Transverse colon (tissue), 4 donors: ENCODE data around the gene CMTM2.

Source experiments
- EP300 ChIP-seq: sonication (generic); formaldehyde crosslinking; IDR thresholded peaks from one replicate; pipeline ENCODE4 v1.6.1; 2017; ENCODE audit warnings: antibody characterized with exemption, low read depth
- POLR2A ChIP-seq: fragments of 450-650 bp; IDR thresholded peaks from one replicate; pipeline ENCODE4 v1.6.1; 2016; ENCODE audit warnings: antibody characterized with exemption, mild to moderate bottlenecking, moderate library complexity
- POLR2AphosphoS5 ChIP-seq, 3 donors: sonication (generic); formaldehyde crosslinking; IDR thresholded peaks; one replicate each; pipeline ENCODE4 v1.6.1; 2016; ENCODE audit warnings: antibody characterized with exemption in 3 of 3
- TF ChIP-seq, protein P1 (sequence below), 5 experiments: fragments of 200-600 bp in 3 of 5; fragments of 450-650 bp in 2 of 5; sonication (generic) in 3 of 5; IDR thresholded peaks; 1 replicate in 2 of 5; 2 replicates in 3 of 5; pipeline ENCODE4 v1.5.1; 2016 to 2017; ENCODE audit warnings: antibody characterized with exemption in 5 of 5, inconsistent platforms in 3 of 5, mild to moderate bottlenecking in 2 of 5, moderate library complexity in 1 of 5

- TF ChIP-seq, protein P1, sequence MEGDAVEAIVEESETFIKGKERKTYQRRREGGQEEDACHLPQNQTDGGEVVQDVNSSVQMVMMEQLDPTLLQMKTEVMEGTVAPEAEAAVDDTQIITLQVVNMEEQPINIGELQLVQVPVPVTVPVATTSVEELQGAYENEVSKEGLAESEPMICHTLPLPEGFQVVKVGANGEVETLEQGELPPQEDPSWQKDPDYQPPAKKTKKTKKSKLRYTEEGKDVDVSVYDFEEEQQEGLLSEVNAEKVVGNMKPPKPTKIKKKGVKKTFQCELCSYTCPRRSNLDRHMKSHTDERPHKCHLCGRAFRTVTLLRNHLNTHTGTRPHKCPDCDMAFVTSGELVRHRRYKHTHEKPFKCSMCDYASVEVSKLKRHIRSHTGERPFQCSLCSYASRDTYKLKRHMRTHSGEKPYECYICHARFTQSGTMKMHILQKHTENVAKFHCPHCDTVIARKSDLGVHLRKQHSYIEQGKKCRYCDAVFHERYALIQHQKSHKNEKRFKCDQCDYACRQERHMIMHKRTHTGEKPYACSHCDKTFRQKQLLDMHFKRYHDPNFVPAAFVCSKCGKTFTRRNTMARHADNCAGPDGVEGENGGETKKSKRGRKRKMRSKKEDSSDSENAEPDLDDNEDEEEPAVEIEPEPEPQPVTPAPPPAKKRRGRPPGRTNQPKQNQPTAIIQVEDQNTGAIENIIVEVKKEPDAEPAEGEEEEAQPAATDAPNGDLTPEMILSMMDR (IDR thresholded peaks at IDR 0.05): no peak
- TF ChIP-seq POLR2A (no peak), EP300 (no peak), POLR2AphosphoS5 (IDR thresholded peaks at IDR 0.05) (no peak)
Observed at GRCh38 chr16:66538910-66539309, 40.4 kb upstream of the CMTM2 start.
